SJCRH30 (cell line): ENCODE results near the gene WHAMM. TPM values are rescaled to one million over a fixed set of nuclear protein-coding genes. Genes with fewer than 3 reads are reported as not detected.
"Not testable (repeated sequence)": the region's sequence is repeated elsewhere in the genome, so short reads cannot be mapped to it uniquely, and the experiment has no call there.

Experiments used
- DNase-seq, 2 experiments: peaks; one replicate each; pipeline ENCODE4 v3.0.0-alpha.2; 2015 to 2020
- H3K27ac ChIP-seq: fragments of 250-450 bp; sonication (Bioruptor Pico); 2 replicates; pipeline ENCODE4 v1.5.1; 2020; ENCODE audit warnings: mild to moderate bottlenecking, moderate library complexity
- H3K27me3 ChIP-seq: fragments of 250-450 bp; sonication (Bioruptor Pico); 2 replicates; pipeline ENCODE4 v1.5.1; 2020; ENCODE audit warnings: mild to moderate bottlenecking, moderate library complexity
- H3K36me3 ChIP-seq: fragments of 250-450 bp; sonication (Bioruptor Pico); 2 replicates; pipeline ENCODE4 v1.5.1; 2020; ENCODE audit warnings: mild to moderate bottlenecking, moderate library complexity
- H3K4me1 ChIP-seq: fragments of 250-450 bp; sonication (Bioruptor Pico); 2 replicates; pipeline ENCODE4 v1.5.1; 2020; ENCODE audit warnings: mild to moderate bottlenecking, moderate library complexity
- H3K4me3 ChIP-seq: fragments of 250-450 bp; sonication (Bioruptor Pico); 2 replicates; pipeline ENCODE4 v1.5.1; 2020; ENCODE audit warnings: mild to moderate bottlenecking, moderate library complexity
- H3K9me3 ChIP-seq: fragments of 250-450 bp; sonication (Bioruptor Pico); replicated peaks from 2 replicates; pipeline ENCODE4 v1.5.1; 2020; ENCODE audit warnings: mild to moderate bottlenecking, moderate library complexity
- total RNA-seq: library from RNA; depleted of rRNA; stranded (reverse); fragments of >200 nt; shearing (Covaris generic); gene quantifications from 2 replicates; pipeline ENCODE4 v1.2.3, GENCODE V29; 2014; rRNA removed

WHAMM gene, protein sequence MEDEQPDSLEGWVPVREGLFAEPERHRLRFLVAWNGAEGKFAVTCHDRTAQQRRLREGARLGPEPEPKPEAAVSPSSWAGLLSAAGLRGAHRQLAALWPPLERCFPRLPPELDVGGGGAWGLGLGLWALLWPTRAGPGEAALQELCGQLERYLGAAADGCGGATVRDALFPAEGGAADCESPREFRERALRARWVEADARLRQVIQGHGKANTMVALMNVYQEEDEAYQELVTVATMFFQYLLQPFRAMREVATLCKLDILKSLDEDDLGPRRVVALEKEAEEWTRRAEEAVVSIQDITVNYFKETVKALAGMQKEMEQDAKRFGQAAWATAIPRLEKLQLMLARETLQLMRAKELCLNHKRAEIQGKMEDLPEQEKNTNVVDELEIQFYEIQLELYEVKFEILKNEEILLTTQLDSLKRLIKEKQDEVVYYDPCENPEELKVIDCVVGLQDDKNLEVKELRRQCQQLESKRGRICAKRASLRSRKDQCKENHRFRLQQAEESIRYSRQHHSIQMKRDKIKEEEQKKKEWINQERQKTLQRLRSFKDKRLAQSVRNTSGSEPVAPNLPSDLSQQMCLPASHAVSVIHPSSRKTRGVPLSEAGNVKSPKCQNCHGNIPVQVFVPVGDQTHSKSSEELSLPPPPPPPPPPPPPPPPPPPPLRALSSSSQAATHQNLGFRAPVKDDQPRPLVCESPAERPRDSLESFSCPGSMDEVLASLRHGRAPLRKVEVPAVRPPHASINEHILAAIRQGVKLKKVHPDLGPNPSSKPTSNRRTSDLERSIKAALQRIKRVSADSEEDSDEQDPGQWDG
- total RNA-seq: 3.4 and 5.2 TPM in 2 replicates

DNA sequence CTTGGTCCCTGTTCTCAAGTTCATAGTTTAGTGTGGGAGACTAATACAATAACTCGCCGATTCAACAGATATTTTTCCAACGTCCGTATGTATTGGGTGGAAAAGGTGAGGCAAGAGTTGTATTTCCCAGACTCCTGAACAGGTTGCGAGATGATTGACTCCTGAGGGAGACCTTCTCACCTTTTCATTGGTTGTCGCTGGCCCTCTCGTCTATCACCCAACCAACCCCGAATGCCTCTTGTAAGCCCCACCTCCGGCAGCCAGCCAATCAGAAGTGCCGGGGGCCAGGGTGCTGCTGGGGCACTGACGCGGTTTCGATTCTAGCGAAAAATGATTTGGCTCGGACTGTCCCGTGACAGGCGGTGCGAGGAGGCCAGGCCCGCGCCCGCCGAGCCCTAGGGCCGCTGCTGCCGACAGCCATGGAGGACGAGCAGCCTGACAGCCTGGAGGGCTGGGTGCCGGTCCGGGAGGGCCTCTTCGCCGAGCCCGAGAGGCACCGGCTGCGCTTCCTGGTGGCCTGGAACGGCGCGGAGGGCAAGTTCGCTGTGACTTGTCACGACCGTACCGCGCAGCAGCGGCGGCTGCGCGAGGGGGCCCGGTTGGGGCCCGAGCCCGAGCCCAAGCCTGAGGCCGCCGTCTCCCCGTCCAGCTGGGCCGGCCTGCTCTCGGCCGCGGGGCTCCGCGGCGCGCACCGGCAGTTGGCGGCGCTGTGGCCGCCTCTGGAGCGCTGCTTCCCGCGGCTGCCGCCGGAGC is at the start of gene WHAMM:
WHAMM (plus strand) TSS at position 321 of the 753 bp plus-strand sequence; CDS start at position 420, 99 bp downstream.
- H3K27me3 ChIP-seq: no peaks in the 10 kb centered on the region
- no peaks in the 10 kb centered on the region for H3K4me1 ChIP-seq
- peaks cover 3% of the 10 kb centered on the region; the same call in 1 of the 2 replicates for H3K36me3 ChIP-seq
- peak; percentile 98 for DNase-seq
- H3K4me3 ChIP-seq: peak within 1 kb of the TSS; percentile 88
- H3K9me3 ChIP-seq: no peaks in the 10 kb centered on the region
- peak within 1 kb of the TSS; percentile 47 for H3K27ac ChIP-seq

DNA sequence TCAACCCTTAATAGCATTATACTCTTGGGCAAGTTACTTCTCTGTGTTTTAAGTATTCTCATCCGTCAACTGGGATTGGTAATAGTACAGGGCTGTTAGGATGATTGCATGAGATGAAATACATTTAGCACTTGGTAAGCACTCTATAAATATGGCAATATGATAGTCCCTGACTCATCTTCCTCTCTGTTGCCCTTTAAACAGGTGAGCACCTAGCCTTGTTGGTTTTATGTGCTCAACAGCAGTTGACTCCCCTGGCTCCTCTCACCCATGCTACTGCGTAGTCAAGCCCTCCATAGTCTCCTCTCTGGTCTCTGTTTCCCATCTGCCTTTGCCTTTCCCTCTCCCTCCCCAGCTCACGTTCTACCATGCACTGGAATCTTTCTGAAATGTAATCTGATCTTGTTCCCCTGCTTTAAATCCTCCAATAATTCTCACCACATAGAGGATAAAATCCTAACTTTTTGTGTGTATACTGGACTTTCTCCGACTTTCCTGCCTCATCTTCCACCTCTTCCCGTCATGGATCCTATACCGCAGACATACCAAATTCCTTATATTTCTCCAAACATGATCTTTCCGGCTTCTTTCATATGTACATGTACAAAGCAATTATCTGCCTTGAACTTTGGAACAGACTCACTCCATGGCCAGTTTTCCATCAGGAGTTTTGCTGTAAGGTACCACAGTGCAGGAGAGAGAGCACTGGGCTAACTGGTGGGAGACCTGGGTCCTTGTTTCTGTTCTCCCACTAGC is 45.9 kb upstream of the WHAMM start:
- Histone ChIP-seq H3K36me3 (peaks cover 27% of the 10 kb centered on the region), H3K4me1 (no peaks in the 10 kb centered on the region), H3K27ac (no peak overlapping the region), H3K27me3 (no peaks in the 10 kb centered on the region), H3K4me3 (no peak overlapping the region), H3K9me3 (no peaks in the 10 kb centered on the region)
- DNase-seq: no peak

DNA sequence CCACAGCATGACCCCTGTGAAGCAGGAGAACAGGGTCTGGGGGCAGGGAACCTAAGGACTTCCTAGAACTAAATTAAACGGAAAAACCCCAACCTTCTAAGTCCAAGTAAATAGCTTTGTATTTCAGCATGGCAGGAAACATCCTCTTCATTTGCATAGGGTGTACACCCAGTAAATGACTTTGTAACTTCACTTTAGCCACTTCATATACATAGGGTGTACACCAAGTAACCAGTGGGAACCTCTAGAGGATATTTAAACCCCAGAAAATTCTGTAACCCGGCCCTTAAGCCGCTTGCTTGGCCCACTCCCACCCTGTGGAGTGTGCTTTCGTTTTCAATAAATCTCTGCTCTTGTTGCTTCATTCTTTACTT is 45.3 kb upstream of the WHAMM start:
- H3K9me3 ChIP-seq: no peaks in the 10 kb centered on the region
- H3K27ac ChIP-seq: no peak overlapping the region
- no peak for DNase-seq

DNA sequence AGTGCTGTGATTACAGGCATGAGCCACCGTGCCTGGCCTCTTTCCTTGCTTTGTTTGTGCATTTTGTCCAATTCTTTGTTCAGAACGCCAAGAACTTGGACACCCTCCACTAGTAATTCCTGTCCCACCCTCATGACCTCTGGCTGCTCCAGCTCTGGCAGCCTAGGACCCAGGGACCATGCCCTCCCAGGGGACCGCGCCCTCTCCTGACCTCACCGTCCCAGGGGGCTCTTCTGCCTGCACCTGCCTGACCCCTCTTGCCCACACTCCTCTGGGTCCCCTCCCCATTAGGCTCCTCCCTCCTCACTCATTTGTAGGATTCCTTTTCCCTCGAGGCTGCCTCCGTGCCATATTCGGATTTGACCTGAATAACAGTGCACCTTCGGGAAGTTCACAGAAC is 44.7 kb upstream of the WHAMM start:
- Histone ChIP-seq H3K4me1 (no peaks in the 10 kb centered on the region), H3K9me3 (no peaks in the 10 kb centered on the region), H3K27me3 (no peaks in the 10 kb centered on the region), H3K36me3 (peaks cover 19% of the 10 kb centered on the region), H3K4me3 (no peak overlapping the region), H3K27ac (no peak overlapping the region)
- DNase-seq: no peak

More for the DNA sequence above, 45.3 kb upstream of the WHAMM start:
- H3K4me1 ChIP-seq: no peaks in the 10 kb centered on the region
- H3K27me3 ChIP-seq: no peaks in the 10 kb centered on the region
- no peak overlapping the region for H3K4me3 ChIP-seq
- H3K36me3 ChIP-seq: peaks cover 21% of the 10 kb centered on the region

DNA sequence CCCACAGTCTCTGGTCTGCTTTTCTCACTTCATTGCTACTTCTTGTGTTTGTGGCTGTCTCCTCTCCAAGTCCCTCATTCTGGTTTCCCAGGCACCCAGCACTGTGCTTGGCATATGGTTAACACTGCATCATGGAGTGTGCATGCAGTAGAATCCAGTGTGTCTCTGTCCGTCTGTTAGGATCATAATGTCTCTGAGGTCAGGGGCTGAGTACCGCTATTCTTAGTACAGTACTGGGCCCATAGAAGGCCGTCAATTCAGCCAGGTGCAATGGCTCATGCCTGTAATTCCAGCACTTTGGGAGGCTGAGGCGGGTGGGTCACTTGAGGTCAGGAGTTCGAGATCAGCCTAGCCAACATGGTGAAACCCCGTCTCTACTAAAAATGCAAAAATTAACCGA is 43.2 kb upstream of the WHAMM start:
- not testable (repeated sequence) for H3K9me3 ChIP-seq, H3K4me3 ChIP-seq, H3K27me3 ChIP-seq, DNase-seq, H3K4me1 ChIP-seq, H3K27ac ChIP-seq
- peaks cover 11% of the 10 kb centered on the region for H3K36me3 ChIP-seq

DNA sequence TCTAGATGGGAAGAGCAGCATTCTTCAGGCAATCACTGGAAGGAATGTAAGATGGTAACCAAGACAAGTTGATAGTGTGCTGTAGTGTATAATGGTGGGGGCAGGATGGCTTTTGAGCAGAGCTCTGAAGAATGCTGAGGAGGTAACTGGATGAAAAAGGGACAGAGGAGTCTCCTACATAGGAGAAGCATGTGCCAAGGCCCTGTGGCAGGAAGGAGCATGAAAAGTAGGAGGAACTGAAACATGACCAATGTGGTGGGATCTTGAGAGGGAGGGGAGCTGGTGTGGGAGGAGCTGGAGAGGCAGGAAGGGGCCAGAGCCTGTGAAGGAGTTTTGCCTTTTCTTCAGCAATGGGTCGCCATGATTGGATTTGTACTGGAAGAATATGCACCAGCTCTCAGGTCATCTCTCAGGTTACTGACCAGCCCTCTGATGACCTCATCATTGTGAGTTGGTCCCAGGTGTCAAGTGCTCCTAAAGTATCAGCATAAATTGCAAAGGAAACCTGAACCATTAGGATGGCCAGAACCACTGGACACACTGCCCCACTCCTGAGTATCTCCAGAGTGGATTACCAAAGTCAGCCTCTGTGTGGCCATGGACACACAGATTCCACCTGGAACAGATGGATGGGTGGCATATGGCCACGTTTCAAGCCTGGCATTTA is 42.1 kb upstream of the WHAMM start:
- Histone ChIP-seq H3K9me3 (no peaks in the 10 kb centered on the region), H3K27ac (no peak overlapping the region), H3K27me3 (no peaks in the 10 kb centered on the region), H3K36me3 (peaks cover 6% of the 10 kb centered on the region; the same call in 1 of the 2 replicates), H3K4me3 (no peak overlapping the region), H3K4me1 (no peaks in the 10 kb centered on the region)
- no peak for DNase-seq

DNA sequence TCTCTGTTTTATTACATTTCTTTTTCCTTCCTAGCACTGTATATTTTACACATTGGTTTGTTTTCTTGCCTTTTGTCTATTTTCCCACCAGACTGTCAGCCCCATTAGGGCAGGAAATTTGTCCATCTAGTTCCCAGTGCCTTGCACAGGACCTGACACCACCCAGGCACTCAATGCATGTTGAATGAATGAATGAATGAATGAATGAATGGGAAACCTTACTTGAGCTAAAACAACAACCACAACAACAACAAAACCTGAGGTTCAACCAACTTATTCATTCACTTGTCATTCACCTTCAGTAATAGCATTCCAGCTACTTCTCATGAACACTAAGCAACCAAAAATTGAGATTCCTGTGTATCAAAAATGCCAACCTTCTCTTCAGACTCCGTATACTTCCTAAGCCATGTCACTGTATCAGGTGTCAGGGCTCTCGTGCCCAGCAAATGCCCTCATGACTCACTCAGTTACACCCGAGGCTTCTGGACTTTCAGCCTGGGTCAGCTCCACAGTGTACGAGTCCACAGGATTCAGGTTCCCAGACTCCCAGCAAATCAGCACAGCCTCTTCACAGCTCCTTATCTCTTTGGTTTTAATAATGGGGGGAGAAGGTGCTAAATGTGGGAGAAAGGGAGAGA is 40.9 kb upstream of the WHAMM start:
- Histone ChIP-seq H3K27ac (no peak overlapping the region), H3K27me3 (no peaks in the 10 kb centered on the region), H3K4me1 (no peaks in the 10 kb centered on the region), H3K4me3 (no peak overlapping the region), H3K36me3 (peaks cover 6% of the 10 kb centered on the region; the same call in 1 of the 2 replicates), H3K9me3 (no peaks in the 10 kb centered on the region)
- no peak for DNase-seq

DNA sequence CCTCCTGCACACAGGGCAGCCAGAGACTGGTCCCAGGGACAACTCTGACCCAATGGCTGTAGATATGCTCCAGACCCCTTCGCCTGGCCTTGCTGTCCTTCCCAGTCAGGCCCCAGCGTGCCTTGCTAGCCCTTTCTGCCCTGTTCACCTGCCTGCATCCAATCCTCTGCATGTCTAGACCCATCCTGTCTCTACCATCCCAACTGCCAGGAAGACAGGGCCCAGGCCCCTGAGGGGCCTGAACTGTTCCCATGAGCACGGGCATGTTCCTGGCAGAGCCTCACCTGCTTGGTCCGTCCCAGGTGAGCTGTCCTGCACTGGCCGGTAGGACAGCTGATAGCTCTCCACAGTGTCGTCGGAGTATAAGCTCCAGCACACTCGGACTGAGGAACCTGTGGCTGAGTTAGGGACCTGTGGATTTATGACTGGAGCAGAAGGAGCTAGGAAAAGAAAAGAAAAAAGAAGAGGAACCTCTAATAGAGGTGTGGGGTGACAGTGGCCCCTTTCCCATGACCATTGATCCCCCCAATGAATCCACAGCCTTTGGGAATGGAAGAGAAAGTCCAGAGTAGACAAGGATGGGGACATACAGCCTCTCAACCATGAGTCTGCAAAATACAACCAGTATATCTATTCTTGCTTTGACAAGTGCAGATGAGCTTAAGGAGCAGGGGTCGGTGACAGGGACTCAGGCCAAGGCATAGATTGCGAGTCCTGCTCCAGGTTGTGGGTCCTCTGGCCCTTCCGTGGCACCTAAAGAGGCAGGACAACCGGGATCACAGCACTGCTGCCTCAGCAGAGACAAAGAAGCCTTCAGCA is 37.4 kb upstream of the WHAMM start:
- Histone ChIP-seq H3K9me3 (no peaks in the 10 kb centered on the region), H3K27ac (no peak overlapping the region), H3K27me3 (no peaks in the 10 kb centered on the region), H3K36me3 (no peaks in the 10 kb centered on the region), H3K4me3 (no peak overlapping the region), H3K4me1 (no peaks in the 10 kb centered on the region)
- DNase-seq: no peak

DNA sequence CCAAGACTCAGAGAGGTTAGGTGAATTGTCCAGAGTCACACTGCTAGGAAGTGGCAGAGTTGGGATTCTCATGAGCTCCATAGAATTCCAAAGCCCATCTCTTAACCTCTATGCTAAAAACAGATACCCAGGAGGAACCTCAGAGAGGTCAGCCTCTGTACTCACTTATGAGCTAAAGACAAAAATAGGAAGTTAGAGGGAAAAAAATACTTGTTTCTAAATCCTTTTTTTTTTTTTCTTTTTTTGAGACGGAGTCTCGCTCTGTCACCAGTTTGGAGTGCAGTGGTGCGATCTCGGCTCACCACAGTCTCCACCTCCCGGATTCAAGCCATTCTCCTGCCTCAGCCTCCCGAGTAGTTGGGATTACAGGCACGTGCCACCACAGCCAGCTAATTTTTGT is 34.9 kb upstream of the WHAMM start:
- DNase-seq: no peak
- Histone ChIP-seq H3K27me3 (no peaks in the 10 kb centered on the region), H3K4me1 (no peaks in the 10 kb centered on the region), H3K27ac (no peak overlapping the region), H3K36me3 (no peaks in the 10 kb centered on the region), H3K9me3 (no peaks in the 10 kb centered on the region), H3K4me3 (no peak overlapping the region)

DNA sequence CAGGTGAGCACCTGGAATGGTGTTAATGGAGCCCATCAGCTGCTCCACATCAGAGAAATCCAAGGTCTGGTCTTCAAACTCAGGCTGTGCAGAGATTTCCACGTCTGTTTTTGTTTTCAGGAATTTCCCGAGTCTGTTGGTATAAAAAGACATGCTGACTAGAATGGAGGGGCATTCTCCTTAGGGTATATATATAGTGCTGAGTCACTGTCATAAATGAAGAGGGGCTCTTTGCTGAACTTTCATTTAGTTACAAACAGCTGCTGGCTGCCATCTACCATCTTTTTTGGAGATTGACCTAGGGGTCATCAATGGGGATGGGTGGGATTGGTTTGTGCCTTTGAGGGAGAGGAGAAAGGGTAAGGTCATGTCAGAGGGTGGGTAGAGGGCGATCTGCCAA is 30.7 kb upstream of the WHAMM start:
- DNase-seq: no peak
- no peaks in the 10 kb centered on the region for H3K4me1 ChIP-seq
- H3K4me3 ChIP-seq: no peak overlapping the region
- no peaks in the 10 kb centered on the region for H3K36me3 ChIP-seq
- H3K9me3 ChIP-seq: no peaks in the 10 kb centered on the region
- H3K27ac ChIP-seq: no peak overlapping the region
- no peaks in the 10 kb centered on the region for H3K27me3 ChIP-seq

DNA sequence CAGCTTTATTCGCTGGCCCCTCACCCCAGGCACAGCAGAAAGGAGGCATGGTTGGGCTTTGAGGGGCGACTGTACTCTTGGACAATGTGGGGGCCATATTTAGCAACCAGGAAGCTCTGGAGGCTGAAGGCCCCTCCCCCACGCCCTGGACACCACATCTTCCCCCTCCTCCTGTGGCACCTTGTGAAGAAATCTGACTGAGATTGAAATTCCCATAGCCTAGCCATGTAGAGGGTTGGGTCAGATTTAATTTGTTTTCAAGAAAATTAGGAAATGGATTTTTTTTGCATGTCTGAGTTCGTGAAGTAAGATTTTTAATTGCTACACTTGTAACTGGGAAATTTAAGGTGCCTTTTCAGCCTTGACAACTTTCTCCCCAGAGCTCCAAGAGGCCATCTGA is 28.1 kb upstream of the WHAMM start:
- no peak for DNase-seq
- H3K4me3 ChIP-seq: no peak overlapping the region
- H3K27me3 ChIP-seq: no peaks in the 10 kb centered on the region
- H3K4me1 ChIP-seq: no peaks in the 10 kb centered on the region
- H3K36me3 ChIP-seq: no peaks in the 10 kb centered on the region
- no peaks in the 10 kb centered on the region for H3K9me3 ChIP-seq
- no peak overlapping the region for H3K27ac ChIP-seq

DNA sequence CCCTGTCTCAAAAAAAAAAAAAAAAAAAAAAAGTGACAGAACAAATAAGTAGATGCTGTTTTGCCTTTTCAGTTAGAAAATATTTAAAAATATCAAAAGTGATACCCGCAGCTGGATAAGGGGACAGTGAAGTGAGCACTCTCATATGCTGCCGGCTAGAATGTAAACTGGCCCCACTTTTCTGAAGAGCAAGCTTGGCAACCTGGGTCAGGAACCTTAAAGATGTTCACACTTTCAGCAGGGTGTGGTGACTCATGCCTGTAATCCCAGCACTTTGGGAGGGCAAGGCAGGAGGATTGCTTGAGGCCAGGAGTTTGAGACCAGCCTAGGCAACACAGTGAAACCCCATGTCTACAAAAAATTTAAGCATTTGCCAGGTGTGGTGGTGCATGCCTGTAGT is 20.9 kb upstream of the WHAMM start:
- Histone ChIP-seq H3K36me3 (no peaks in the 10 kb centered on the region), H3K4me3 (no peak overlapping the region), H3K4me1 (no peaks in the 10 kb centered on the region), H3K9me3 (no peaks in the 10 kb centered on the region), H3K27me3 (no peaks in the 10 kb centered on the region), H3K27ac (no peak overlapping the region)
- no peak for DNase-seq

DNA sequence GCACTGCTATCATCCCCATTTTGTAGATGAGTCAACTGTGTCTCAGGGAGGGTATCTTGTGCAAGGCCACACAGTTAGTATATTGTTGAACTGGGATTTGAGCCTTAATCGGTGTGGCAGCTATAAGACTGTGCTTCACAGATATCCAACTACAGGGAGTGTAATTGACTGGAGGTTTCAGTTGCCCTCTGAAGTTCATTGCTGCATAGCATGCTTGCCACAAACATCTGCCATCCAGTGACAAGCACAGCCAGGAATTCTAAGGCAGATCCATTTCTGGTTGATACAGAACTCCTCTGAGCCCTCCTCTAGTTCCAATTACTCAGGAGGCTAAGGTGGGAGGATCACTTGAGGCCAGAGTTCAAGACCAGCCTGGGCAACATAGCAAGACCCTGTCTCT is 19.9 kb upstream of the WHAMM start:
- DNase-seq: peak in 1 of 2 experiments; percentile 30

More for the DNA sequence above, 19.9 kb upstream of the WHAMM start:
- H3K4me1 ChIP-seq: no peaks in the 10 kb centered on the region
- H3K36me3 ChIP-seq: no peaks in the 10 kb centered on the region
- H3K4me3 ChIP-seq: no peak overlapping the region
- H3K27ac ChIP-seq: no peak overlapping the region
- H3K9me3 ChIP-seq: no peaks in the 10 kb centered on the region
- no peaks in the 10 kb centered on the region for H3K27me3 ChIP-seq
